ENCODE data around the gene ADAMTS9.

DNA sequence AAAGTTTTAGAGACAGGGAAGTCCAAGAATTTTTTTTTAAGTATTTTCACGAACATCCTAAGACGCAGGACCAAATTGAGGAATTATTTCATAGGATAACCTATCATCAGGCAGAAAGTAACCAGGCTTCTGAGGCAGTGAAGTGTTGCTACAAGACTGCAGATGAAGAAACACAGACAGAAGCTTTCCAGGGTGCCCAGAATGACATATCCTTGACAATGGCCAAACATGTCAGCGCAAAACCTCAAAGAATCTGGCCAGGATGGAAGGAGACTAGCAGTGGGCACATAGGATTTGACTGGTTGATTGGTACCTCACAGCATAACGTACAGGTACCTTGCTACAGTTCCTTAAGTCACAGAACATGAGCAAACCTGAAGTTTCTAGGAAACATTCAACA lies 7.5 kb downstream of the ADAMTS9 start:
- TF ChIP-seq POLR2A (IDR thresholded peaks at IDR 0.05): no peak
- TF ChIP-seq CTCF (IDR thresholded peaks at IDR 0.05): no peak
